HepG2 (cell line): ENCODE results near the gene BIRC2. TPM values are rescaled to one million over a fixed set of nuclear protein-coding genes. Genes with fewer than 3 reads are reported as not detected.

Experiments
- ATAC-seq: fragments of 200-7000 bp; cut with Tn5 transposase; 3 replicates; pipeline ENCODE4 v1.9.1; 2020; ENCODE audit warnings: mild to moderate bottlenecking, moderate library complexity
- BruUV-seq: library from RNA; stranded (reverse); fragments of 400-500 nt; replicated peaks from 2 replicates; lab custom pipeline; 2021; lab: Mats Ljungman, UMichigan
- CTCF ChIA-PET: fragments of 300-600 bp; formaldehyde crosslinking; extraction: SDS; loops from one replicate; lab custom pipeline; 2021; ENCODE audit warnings: low total read pairs, inconsistent platforms, low intra/inter-chr PET ratio; lab: Yijun Ruan, JAX
- POLR2A ChIA-PET: fragments of 350-600 bp; sonication (Branson Sonifier 250); formaldehyde crosslinking; loops from one replicate; lab custom pipeline; 2020; ENCODE audit warnings: antibody characterized with exemption, inconsistent platforms; lab: Yijun Ruan, JAX
- DNase-seq: peaks from one replicate; pipeline ENCODE4 v3.0.0-alpha.2; 2015; ENCODE audit warnings: low spot score
- FAIRE-seq: peaks from 3 replicates; lab custom pipeline; 2011; peaks lifted over from hg19 to GRCh38; lab: Jason Lieb, UNC
- H2AFZ ChIP-seq: one replicate; pipeline ENCODE4 v1.6.1; 2011; ENCODE audit warnings: low read length, inconsistent platforms
- H3K27ac ChIP-seq: fragments of 300-600 bp; 3 replicates; pipeline ENCODE4 v1.8.0; 2011; ENCODE audit warnings: mixed run types, mild to moderate bottlenecking, mixed read lengths, low read length, inconsistent platforms; ENCODE audit not compliant: insufficient read depth; ENCODE audit errors: extremely low read length
- H3K27me3 ChIP-seq, 2 experiments: fragments of 200-600 bp in 1 of 2; 2 replicates in 1 of 2; 3 replicates in 1 of 2; pipeline versions ENCODE4 v1.6.0 to v1.8.0; 2011; ENCODE audit warnings: low read length in 2 of 2, mild to moderate bottlenecking in 2 of 2, moderate library complexity in 2 of 2, inconsistent platforms in 1 of 2; ENCODE audit not compliant: insufficient read depth in 2 of 2, control insufficient read depth in 1 of 2
- H3K36me3 ChIP-seq, 2 experiments: fragments of 200-600 bp in 1 of 2; replicated peaks in 1 of 2; 2 replicates in 1 of 2; 3 replicates in 1 of 2; pipeline versions ENCODE4 v1.5.1 to v1.8.0; 2011; ENCODE audit warnings: low read length in 2 of 2, inconsistent platforms in 1 of 2; ENCODE audit not compliant: insufficient read depth in 2 of 2, control insufficient read depth in 1 of 2
- H3K4me1 ChIP-seq: 2 replicates; pipeline ENCODE4 v1.5.1; 2012; ENCODE audit warnings: low read length, inconsistent platforms; ENCODE audit not compliant: insufficient read depth
- H3K4me2 ChIP-seq: 2 replicates; pipeline ENCODE4 v1.6.0; 2011; ENCODE audit warnings: low read depth, low read length, inconsistent platforms
- H3K4me3 ChIP-seq, 3 experiments: fragments of 200-600 bp in 1 of 3; sonication (generic), shearing (Covaris generic) in 1 of 3; replicated peaks in 1 of 3; 2 replicates each; pipeline ENCODE4 v1.5.1; 2011 to 2016; ENCODE audit warnings: low read length in 3 of 3, inconsistent platforms in 2 of 3, low read depth in 2 of 3, mild to moderate bottlenecking in 2 of 3, control low read depth in 1 of 3, mixed read lengths in 1 of 3; ENCODE audit not compliant: insufficient read depth in 1 of 3
- H3K79me2 ChIP-seq: one replicate; pipeline ENCODE4 v1.6.1; 2011; ENCODE audit warnings: low read length, inconsistent platforms; ENCODE audit not compliant: insufficient read depth
- H3K9ac ChIP-seq: 2 replicates; pipeline ENCODE4 v1.6.0; 2011; ENCODE audit warnings: mild to moderate bottlenecking, low read depth, low read length, inconsistent platforms; ENCODE audit not compliant: insufficient read depth
- H3K9me3 ChIP-seq: 2 replicates; pipeline ENCODE4 v1.5.1; 2012; ENCODE audit warnings: mild to moderate bottlenecking, low read length
- H4K20me1 ChIP-seq: 2 replicates; pipeline ENCODE4 v1.6.0; 2011; ENCODE audit warnings: inconsistent platforms, mild to moderate bottlenecking, low read length, moderate library complexity; ENCODE audit not compliant: insufficient read depth
- ATRX ChIP-seq: sonication (generic); formaldehyde crosslinking; IDR thresholded peaks from 2 replicates; pipeline ENCODE4 v1.4.0; 2020; ENCODE audit warnings: missing genetic modification reagents, borderline replicate concordance
- CBFB ChIP-seq: sonication (generic); formaldehyde crosslinking; IDR thresholded peaks from 2 replicates; pipeline ENCODE4 v1.4.0; 2020; ENCODE audit warnings: missing genetic modification reagents
- ESRRA ChIP-seq: sonication (generic); formaldehyde crosslinking; IDR thresholded peaks from 2 replicates; pipeline ENCODE4 v1.5.1; 2020; ENCODE audit warnings: mild to moderate bottlenecking, low read depth, missing genetic modification reagents
- MAFF ChIP-seq: IDR thresholded peaks from 2 replicates; pipeline ENCODE4 v1.6.1; 2011; ENCODE audit warnings: low read depth, low read length, improper control_type of control experiment
- MAFK ChIP-seq, 2 experiments: IDR thresholded peaks in 1 of 2; conservative IDR thresholded peaks in 1 of 2; 2 replicates each; pipeline ENCODE4 v1.6.1; 2011; ENCODE audit warnings: improper control_type of control experiment in 2 of 2, low read length in 2 of 2
- ZNF121 ChIP-seq: sonication (generic); formaldehyde crosslinking; IDR thresholded peaks from 2 replicates; pipeline ENCODE4 v1.5.0; 2020; ENCODE audit warnings: mild to moderate bottlenecking, missing genetic modification reagents
- ZNF543 ChIP-seq: sonication (generic); formaldehyde crosslinking; IDR thresholded peaks from 2 replicates; pipeline ENCODE4 v1.4.0; 2020; ENCODE audit warnings: mild to moderate bottlenecking, missing genetic modification reagents
- ZNF674 ChIP-seq: sonication (generic); formaldehyde crosslinking; IDR thresholded peaks from 2 replicates; pipeline ENCODE4 v1.5.0; 2020; ENCODE audit warnings: low read depth, mild to moderate bottlenecking, missing genetic modification reagents
- ZSCAN21 ChIP-seq: sonication (generic); formaldehyde crosslinking; IDR thresholded peaks from 2 replicates; pipeline ENCODE4 v1.8.0; 2022; ENCODE audit warnings: mild to moderate bottlenecking, missing genetic modification reagents, moderate library complexity, borderline replicate concordance
- WGBS: methylation state at CpG from one replicate; pipeline ENCODE4 v1.1.6; 2017; ENCODE audit warnings: low lambda C conversion rate; 5-methylcytosine and 5-hydroxymethylcytosine counted together
- in situ Hi-C: cut with HindIII; loops from 2 replicates; pipeline ENCODE4 v1.10.0; 2017; ENCODE audit warnings: low pct_unique_long_range_greater_than_20kb; ENCODE audit not compliant: extremely low pct_ligation_motif_present
- intact Hi-C: fragments of 100-400 bp; cut with micrococcal nuclease; formaldehyde crosslinking; loops from one replicate; pipeline ENCODE4 v1.10.0; 2022; ENCODE audit not compliant: unreplicated experiment
- polyA plus RNA-seq, 8 experiments: library from polyadenylated mRNA; depleted of rRNA in 3 of 8; stranded (reverse) in 7 of 8; unstranded in 1 of 8; fragments of >200 nt; fragmentation: Illumina TruSeq in 4 of 8; extraction: Trizol in 4 of 8; gene quantifications; 2 replicates each; pipeline versions ENCODE4 v1.2.1 to v1.2.3, GENCODE V29; 2011 to 2016; ENCODE audit warnings: low read depth in 4 of 8, missing spikeins in 1 of 8, mixed read lengths in 1 of 8; ENCODE audit not compliant: insufficient read depth in 1 of 8
- total RNA-seq, 5 experiments: library from RNA; depleted of rRNA; stranded (reverse); fragments of >200 nt; fragmentation: Illumina TruSeq; extraction: Trizol; gene quantifications; 2 replicates each; pipeline ENCODE4 v1.2.3, GENCODE V29; 2016; ENCODE audit warnings: low read depth in 1 of 5
- TF ChIP-seq, protein P1 (sequence below): sonication (generic); formaldehyde crosslinking; IDR thresholded peaks from 2 replicates; pipeline ENCODE4 v1.9.0; 2021; ENCODE audit warnings: missing genetic modification reagents, borderline replicate concordance
- TF ChIP-seq, protein P2 (sequence below): sonication (generic); formaldehyde crosslinking; IDR thresholded peaks from 2 replicates; pipeline ENCODE4 v1.4.0; 2020; ENCODE audit warnings: low read depth, mild to moderate bottlenecking, missing genetic modification reagents

Gene BIRC2
- total and polyA plus RNA-seq, 2 of the 13 experiments (the other 11 are each of a cell fraction or from before 2014, with no cell fraction given), result 61.7 to 62.2 TPM

DNA sequence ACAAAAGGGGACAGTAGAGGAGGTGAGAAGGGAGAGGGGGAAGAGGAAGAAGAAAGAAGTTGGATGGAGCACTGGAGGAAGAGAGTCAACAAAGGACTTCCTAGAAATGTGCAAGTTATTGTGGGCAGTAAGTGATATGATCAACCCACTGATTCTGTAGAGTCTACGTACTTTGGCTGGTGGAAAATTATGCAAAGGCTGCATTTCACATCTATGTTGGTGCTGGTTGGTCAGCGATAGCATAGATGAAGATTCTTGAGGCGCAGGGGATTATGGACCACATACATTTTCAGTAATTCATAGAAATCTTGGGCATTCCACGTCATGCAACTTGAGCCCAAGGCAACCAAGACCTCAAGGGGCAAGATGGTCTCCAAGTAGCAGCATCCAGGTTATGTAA is 42.3 kb upstream of the BIRC2 start (continued):
- TF ChIP-seq ZSCAN21 (no peak), ZNF543 (CRISPR knock-in tag) (no peak), ATRX (CRISPR knock-in tag) (no peak), ZNF674 (no peak), CBFB (CRISPR knock-in tag) (no peak), ZNF121 (CRISPR knock-in tag) (no peak)
- TF ChIP-seq, protein P1, sequence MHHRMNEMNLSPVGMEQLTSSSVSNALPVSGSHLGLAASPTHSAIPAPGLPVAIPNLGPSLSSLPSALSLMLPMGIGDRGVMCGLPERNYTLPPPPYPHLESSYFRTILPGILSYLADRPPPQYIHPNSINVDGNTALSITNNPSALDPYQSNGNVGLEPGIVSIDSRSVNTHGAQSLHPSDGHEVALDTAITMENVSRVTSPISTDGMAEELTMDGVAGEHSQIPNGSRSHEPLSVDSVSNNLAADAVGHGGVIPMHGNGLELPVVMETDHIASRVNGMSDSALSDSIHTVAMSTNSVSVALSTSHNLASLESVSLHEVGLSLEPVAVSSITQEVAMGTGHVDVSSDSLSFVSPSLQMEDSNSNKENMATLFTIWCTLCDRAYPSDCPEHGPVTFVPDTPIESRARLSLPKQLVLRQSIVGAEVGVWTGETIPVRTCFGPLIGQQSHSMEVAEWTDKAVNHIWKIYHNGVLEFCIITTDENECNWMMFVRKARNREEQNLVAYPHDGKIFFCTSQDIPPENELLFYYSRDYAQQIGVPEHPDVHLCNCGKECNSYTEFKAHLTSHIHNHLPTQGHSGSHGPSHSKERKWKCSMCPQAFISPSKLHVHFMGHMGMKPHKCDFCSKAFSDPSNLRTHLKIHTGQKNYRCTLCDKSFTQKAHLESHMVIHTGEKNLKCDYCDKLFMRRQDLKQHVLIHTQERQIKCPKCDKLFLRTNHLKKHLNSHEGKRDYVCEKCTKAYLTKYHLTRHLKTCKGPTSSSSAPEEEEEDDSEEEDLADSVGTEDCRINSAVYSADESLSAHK, result no peak
- TF ChIP-seq, protein P2, sequence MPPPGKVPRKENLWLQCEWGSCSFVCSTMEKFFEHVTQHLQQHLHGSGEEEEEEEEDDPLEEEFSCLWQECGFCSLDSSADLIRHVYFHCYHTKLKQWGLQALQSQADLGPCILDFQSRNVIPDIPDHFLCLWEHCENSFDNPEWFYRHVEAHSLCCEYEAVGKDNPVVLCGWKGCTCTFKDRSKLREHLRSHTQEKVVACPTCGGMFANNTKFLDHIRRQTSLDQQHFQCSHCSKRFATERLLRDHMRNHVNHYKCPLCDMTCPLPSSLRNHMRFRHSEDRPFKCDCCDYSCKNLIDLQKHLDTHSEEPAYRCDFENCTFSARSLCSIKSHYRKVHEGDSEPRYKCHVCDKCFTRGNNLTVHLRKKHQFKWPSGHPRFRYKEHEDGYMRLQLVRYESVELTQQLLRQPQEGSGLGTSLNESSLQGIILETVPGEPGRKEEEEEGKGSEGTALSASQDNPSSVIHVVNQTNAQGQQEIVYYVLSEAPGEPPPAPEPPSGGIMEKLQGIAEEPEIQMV (CRISPR knock-in tag), result no peak
- TF ChIP-seq, all 625 proteins: peak for 0

DNA sequence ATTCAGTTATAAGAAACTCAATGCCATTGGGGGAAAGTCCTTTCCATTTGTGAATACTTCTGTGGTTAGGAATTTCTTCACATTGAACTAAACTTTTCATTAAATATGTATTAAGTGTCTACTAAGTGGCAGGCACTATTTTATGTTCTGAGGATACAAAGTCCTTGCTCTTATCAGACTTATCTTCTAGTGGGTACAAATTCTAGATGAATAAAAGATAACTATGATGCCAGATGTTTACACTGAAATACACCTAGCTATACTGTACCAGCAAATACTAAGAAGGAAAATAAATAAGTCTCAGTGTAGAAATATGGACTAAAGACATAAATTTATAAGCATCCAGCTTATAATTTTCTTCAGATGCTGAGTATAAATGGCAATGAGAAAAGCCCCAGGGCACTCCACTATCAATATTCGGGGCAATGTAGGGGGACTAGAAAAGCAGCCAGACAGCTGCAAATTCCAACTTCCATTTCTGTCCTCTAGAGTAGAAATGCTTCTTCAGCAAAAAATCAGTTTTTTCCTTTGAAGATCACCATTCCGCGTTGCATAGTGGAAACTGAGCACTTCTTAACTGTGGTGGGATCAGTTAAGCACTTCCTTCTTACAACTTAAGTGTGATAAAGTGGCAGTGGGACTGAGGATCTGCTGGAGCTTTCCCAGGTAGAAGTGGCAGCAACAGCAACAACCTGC is 41.5 kb upstream of the BIRC2 start:
- Histone ChIP-seq H3K4me2 (peak overlapping the region; percentile 61), H3K79me2 (no peaks in the 10 kb centered on the region), H3K4me1 (peaks cover 31% of the 10 kb centered on the region), H4K20me1 (no peaks in the 10 kb centered on the region), H2AFZ (no peak overlapping the region), H3K36me3 (no peaks in the 10 kb centered on the region), H3K27me3 (no peaks in the 10 kb centered on the region; a peak in 1 of 5 replicates), H3K4me3 (no peak overlapping the region; a peak in 1 of 6 replicates), H3K9ac (no peak overlapping the region), H3K27ac (no peak overlapping the region), H3K9me3 (peaks cover 4% of the 10 kb centered on the region; the same call in 1 of the 2 replicates)
- no peak for FAIRE-seq
- peak; percentile 32; the same call in 1 of the 3 replicates for ATAC-seq
- CTCF ChIA-PET, result no interaction called here
- TF ChIP-seq ESRRA (CRISPR knock-in tag) (no peak), MAFK (conservative IDR thresholded peaks at IDR 0.05 in 1 of 2, IDR thresholded peaks at IDR 0.05 in 1 of 2; ENCODE audit: low read length in 2 of 2) (peak; percentile 93), MAFF (peak; percentile 92)
- 44% methylated on average over 3 of the region's 3 CpGs for WGBS
- no peak for DNase-seq
- in situ Hi-C loops (no loop called here), intact Hi-C loops (no loop called here)
- no TSS peak for BruUV-seq
- POLR2A ChIA-PET, result no interaction called here
